ENCODE measurements around the gene ANGPTL2.

The ANGPTL2 gene

GRCh38 chr9:127038531-127038930, 83.9 kb downstream of the ANGPTL2 start:
- no peak for DNase-seq

Measured in inflammatory macrophage treated with lipopolysaccharide for 1 hour (primary cell).